ENCODE data around the gene ABCA4.

DNA sequence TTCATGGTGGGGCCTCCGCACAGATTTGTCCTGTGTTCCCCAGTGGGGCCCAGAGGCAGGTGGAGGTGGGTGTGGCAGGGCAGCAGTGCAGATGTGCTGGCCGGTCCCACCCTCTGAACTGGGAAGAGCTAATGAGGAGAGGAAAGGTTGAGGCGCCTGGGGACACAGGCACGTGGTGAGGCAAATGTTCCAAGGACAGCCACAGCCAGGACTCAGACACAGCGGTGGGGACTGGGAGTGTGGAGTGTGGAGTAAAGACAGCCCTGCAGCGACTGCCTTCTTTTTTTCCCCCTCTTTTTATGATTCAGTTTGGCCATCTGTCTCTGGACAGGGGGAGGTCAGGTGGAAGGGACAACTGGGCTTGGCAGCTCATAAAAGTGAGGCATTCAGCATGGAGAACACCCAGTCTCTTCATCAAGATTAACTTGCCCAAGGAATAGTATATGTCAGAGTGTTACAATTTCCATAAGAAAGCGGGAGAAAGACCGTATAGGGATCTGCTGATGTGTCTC lies 107.5 kb downstream of the ABCA4 start:
- no peak for TF ChIP-seq RAD21 (IDR thresholded peaks at IDR 0.05; ENCODE audit: low read depth)
- no peak for TF ChIP-seq POLR2AphosphoS5 (IDR thresholded peaks at IDR 0.05; ENCODE audit: low read depth, low read length)
- no peak for TF ChIP-seq FOSL1 (IDR thresholded peaks at IDR 0.05; ENCODE audit: low read depth)
- TF ChIP-seq, protein P1, sequence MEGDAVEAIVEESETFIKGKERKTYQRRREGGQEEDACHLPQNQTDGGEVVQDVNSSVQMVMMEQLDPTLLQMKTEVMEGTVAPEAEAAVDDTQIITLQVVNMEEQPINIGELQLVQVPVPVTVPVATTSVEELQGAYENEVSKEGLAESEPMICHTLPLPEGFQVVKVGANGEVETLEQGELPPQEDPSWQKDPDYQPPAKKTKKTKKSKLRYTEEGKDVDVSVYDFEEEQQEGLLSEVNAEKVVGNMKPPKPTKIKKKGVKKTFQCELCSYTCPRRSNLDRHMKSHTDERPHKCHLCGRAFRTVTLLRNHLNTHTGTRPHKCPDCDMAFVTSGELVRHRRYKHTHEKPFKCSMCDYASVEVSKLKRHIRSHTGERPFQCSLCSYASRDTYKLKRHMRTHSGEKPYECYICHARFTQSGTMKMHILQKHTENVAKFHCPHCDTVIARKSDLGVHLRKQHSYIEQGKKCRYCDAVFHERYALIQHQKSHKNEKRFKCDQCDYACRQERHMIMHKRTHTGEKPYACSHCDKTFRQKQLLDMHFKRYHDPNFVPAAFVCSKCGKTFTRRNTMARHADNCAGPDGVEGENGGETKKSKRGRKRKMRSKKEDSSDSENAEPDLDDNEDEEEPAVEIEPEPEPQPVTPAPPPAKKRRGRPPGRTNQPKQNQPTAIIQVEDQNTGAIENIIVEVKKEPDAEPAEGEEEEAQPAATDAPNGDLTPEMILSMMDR (IDR thresholded peaks at IDR 0.05 in 2 of 3, conservative IDR thresholded peaks at IDR 0.05 in 1 of 3; ENCODE audit: borderline replicate concordance in 1 of 3, insufficient read depth in 1 of 3, low read depth in 2 of 3, low read length in 2 of 3), result no peak
- TF ChIP-seq, protein P2, sequence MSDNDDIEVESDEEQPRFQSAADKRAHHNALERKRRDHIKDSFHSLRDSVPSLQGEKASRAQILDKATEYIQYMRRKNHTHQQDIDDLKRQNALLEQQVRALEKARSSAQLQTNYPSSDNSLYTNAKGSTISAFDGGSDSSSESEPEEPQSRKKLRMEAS (IDR thresholded peaks at IDR 0.05), result no peak
- no peak for TF ChIP-seq SP1 (IDR thresholded peaks at IDR 0.05; ENCODE audit: low read depth)
- no peak for TF ChIP-seq POLR2A (IDR thresholded peaks at IDR 0.05; ENCODE audit: borderline replicate concordance, extremely low read depth, insufficient read depth, insufficient read length)
- no peak for TF ChIP-seq EZH2phosphoT487 (IDR thresholded peaks at IDR 0.05; ENCODE audit: borderline replicate concordance)
- no peak for TF ChIP-seq SIN3A (IDR thresholded peaks at IDR 0.05; ENCODE audit: low read depth)
- no peak for TF ChIP-seq EZH2 (IDR thresholded peaks at IDR 0.05)
- no peak for TF ChIP-seq TCF7L2 (IDR thresholded peaks at IDR 0.05; ENCODE audit: borderline replicate concordance, extremely low read depth, insufficient read depth, insufficient read length)
- no peak for TF ChIP-seq ZNF274 (IDR thresholded peaks at IDR 0.05; ENCODE audit: low read depth, low read length)
- TF ChIP-seq, protein P3, sequence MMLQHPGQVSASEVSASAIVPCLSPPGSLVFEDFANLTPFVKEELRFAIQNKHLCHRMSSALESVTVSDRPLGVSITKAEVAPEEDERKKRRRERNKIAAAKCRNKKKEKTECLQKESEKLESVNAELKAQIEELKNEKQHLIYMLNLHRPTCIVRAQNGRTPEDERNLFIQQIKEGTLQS (IDR thresholded peaks at IDR 0.05), result no peak
